IPS-15b (cell line): Measurements from ENCODE around the gene EDAR.

Experiments
- H3K27me3 ChIP-seq: one replicate; pipeline ENCODE4 v1.6.1; 2013; ENCODE audit warnings: low read length; ENCODE audit not compliant: control insufficient read depth, insufficient read depth
- H3K36me3 ChIP-seq: one replicate; pipeline ENCODE4 v1.6.1; 2013; ENCODE audit warnings: low read length; ENCODE audit not compliant: control insufficient read depth, insufficient read depth
- H3K4me1 ChIP-seq: one replicate; pipeline ENCODE4 v1.6.1; 2013; ENCODE audit warnings: mild to moderate bottlenecking, low read length; ENCODE audit not compliant: control insufficient read depth, insufficient read depth
- H3K4me3 ChIP-seq: one replicate; pipeline ENCODE4 v1.5.1; 2013; ENCODE audit warnings: low read depth, low read length
- H3K9ac ChIP-seq: one replicate; pipeline ENCODE4 v1.6.1; 2013; ENCODE audit warnings: low read depth, mild to moderate bottlenecking, low read length
- H3K9me3 ChIP-seq: one replicate; pipeline ENCODE4 v1.6.1; 2013; ENCODE audit warnings: mild to moderate bottlenecking, low read length; ENCODE audit not compliant: control insufficient read depth, insufficient read depth

The EDAR gene

GRCh38 chr2:108944601-108945331, 44.3 kb downstream of the EDAR start:
- Histone ChIP-seq H3K4me3 (no peak overlapping the region), H3K9me3 (peaks cover 5% of the 10 kb centered on the region), H3K27me3 (no peaks in the 10 kb centered on the region), H3K9ac (no peak overlapping the region), H3K4me1 (no peaks in the 10 kb centered on the region), H3K36me3 (no peaks in the 10 kb centered on the region)

DNA sequence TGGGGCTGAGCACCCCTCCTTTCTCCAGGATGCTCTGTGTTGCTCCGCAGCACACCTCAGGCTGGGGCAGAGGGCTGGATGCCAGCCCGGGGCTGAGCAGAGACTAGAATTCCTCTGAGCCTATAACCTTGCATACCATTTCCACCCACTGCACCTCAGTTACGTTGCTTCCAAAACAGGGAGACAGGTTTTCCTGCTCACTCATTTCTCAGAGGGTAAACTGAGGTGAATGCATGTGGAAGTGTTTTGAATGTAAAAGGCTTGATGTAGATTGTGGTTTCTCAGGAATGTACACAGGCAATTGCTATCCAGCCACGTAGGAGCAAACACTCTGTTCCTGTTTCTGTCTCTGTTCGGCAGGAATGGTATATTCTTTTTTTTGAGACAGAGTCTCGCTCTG, 45.3 kb downstream of the EDAR start:
- no peaks in the 10 kb centered on the region for H3K4me1 ChIP-seq
- H3K4me3 ChIP-seq: no peak overlapping the region
- H3K9ac ChIP-seq: no peak overlapping the region
- peaks cover 5% of the 10 kb centered on the region for H3K9me3 ChIP-seq
- H3K36me3 ChIP-seq: no peaks in the 10 kb centered on the region
- no peaks in the 10 kb centered on the region for H3K27me3 ChIP-seq

DNA sequence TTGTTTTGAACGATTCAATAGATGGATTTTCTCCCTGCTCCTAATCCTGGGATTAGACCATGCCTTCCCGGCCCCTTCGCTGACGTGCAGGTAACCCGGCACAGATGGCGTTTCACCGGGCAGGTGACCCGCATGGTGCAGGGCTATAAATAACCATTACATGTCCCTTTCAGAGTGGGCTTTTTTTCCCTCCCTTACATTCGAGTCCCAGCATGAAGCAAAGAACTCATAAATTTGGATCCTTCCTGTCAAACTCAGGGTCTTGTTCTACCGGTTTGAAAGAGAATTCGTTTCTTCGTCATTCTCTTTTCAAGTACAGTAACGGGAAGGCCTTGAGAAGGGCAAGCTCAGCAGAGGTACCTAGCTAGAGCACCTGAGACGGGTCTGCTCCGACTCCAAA, 46.1 kb downstream of the EDAR start:
- H3K9me3 ChIP-seq: peaks cover 5% of the 10 kb centered on the region
- H3K27me3 ChIP-seq: no peaks in the 10 kb centered on the region
- H3K4me3 ChIP-seq: no peak overlapping the region

DNA sequence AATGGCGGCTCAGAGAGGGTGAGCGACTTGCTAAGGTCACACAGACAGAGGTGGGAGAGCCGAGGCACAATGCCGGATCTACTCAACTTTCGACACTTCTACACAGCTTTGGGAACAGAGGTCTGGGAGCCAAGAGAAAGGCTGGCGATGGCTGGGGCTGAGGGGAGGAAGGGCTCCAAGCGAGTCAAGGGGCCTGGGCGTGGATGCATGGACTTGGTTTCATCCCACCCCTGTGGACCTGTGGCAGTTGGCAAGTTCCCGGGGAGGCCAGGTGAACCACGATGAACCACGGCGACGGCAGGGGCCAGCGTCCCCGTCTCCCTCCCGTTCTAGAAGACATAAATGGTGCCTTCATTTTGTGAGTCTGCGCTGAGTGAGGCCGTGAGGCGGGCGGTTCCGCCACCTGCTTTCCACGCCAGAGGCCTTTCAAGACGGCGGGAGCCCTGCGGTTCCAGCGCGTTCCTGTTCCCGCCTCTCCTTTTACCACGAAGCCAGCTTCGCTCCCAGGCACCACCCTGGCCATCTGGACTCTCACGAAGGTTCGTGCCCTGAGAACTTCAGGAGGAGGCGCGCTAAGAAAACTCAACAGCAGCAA, 46.7 kb downstream of the EDAR start:
- Histone ChIP-seq H3K36me3 (no peaks in the 10 kb centered on the region), H3K9me3 (no peaks in the 10 kb centered on the region), H3K9ac (no peak overlapping the region), H3K4me3 (no peak overlapping the region), H3K4me1 (no peaks in the 10 kb centered on the region), H3K27me3 (no peaks in the 10 kb centered on the region)

More for the DNA sequence above, 46.1 kb downstream of the EDAR start:
- H3K4me1 ChIP-seq: no peaks in the 10 kb centered on the region
- no peaks in the 10 kb centered on the region for H3K36me3 ChIP-seq
- H3K9ac ChIP-seq: no peak overlapping the region

- no peaks in the 10 kb centered on the region for H3K9me3 ChIP-seq
- H3K4me1 ChIP-seq: no peaks in the 10 kb centered on the region
- H3K4me3 ChIP-seq: no peak overlapping the region
- no peaks in the 10 kb centered on the region for H3K27me3 ChIP-seq
- H3K9ac ChIP-seq: no peak overlapping the region
- H3K36me3 ChIP-seq: no peaks in the 10 kb centered on the region
Observed at GRCh38 chr2:108941767-108942166, 47.3 kb downstream of the EDAR start.

DNA sequence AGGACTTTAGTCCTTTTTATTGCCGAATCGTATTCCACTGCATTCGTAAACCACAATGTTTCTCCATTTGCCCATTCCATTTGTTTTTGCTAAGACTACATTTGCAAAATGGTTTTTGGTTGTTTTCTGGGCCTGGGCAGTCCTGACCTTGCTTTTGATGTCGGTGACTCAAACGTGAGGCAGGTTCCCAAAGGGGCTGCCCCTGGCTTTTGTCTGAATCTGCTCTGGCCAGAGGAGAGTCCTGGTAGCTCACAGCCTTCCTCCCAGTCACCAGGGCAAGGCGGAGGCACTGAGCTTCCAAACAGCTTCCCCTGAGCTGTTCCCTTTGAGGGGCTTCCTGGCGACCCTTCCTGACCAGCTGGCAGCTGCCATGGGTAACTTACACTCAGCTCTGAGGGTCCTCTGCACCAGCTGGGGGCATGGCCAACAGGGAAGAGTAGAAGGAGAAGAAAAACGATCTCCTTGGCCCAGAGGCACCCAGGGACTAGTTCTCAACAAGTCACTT, 47.8 kb downstream of the EDAR start:
- Histone ChIP-seq H3K9me3 (no peaks in the 10 kb centered on the region), H3K4me1 (no peaks in the 10 kb centered on the region), H3K27me3 (no peaks in the 10 kb centered on the region), H3K4me3 (no peak overlapping the region), H3K9ac (no peak overlapping the region), H3K36me3 (no peaks in the 10 kb centered on the region)

GRCh38 chr2:108940156-108940555, 48.9 kb downstream of the EDAR start:
- H3K9ac ChIP-seq: no peak overlapping the region
- no peaks in the 10 kb centered on the region for H3K27me3 ChIP-seq
- no peaks in the 10 kb centered on the region for H3K36me3 ChIP-seq

DNA sequence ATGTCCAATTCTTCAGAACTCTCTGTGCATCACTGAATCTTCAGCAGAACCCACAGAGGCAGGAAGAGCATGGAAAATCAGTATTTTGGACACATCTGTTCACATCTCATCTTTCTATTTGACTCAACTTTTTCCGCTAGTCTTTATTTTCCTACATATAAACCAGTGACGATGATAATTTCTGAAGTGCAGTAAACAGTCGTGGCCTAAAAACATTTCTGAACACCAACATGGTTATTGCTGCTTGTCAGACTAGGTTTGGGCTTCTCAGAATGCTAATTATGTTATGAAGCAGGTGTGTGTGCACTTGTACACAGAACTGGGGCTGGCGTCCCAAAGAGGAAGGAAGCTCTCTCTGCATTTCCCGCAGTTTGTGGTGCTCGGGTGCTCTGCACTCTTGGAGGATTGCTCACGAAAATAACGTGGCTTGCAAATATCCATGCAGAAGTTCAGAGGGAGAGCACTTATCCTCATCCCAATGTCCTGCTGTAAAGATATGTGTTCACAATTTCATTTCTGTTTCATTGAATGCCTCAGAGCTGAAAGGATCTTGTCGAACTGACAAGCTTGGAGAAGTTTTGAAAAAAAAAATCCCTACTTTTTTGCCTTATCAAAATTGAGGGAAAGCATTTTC, 50.8 kb downstream of the EDAR start:
- Histone ChIP-seq H3K9ac (no peak overlapping the region), H3K4me3 (no peak overlapping the region), H3K4me1 (peaks cover 11% of the 10 kb centered on the region), H3K9me3 (no peaks in the 10 kb centered on the region), H3K27me3 (no peaks in the 10 kb centered on the region), H3K36me3 (no peaks in the 10 kb centered on the region)

More at GRCh38 chr2:108940156-108940555, 48.9 kb downstream of the EDAR start:
- no peaks in the 10 kb centered on the region for H3K9me3 ChIP-seq
- peaks cover 5% of the 10 kb centered on the region for H3K4me1 ChIP-seq
- H3K4me3 ChIP-seq: no peak overlapping the region

DNA sequence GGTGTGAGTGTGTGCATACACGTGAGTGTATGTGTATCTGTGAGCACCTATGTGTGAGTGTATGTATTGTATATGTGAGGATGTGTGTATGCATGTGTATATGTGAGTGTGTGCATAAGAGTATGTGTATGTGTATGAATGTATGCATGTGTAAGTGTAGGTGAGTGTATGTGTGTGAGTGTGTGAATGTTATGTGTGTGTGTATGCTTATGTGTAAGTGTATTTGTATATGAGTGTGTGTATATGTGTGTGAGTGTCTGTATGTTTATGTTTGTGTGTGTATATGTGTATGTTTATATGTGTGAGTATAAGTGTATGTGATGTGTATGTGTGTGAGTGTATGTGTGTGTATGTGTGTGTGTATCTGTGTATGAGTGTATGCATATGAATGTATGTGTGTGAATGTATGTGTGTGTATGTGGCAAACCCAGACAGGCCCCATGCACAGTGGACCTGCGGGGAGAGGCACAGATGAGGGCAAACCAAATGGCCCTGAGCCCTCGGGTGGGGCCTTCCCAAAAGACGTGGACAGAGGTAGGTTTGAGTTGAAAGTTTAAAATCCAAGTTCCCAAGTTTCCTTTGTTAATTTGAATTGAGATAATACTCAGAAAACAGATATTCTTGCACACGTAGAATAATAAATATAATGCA, 51.5 kb downstream of the EDAR start:
- H3K27me3 ChIP-seq: no peaks in the 10 kb centered on the region
- peaks cover 11% of the 10 kb centered on the region for H3K4me1 ChIP-seq
- no peaks in the 10 kb centered on the region for H3K9me3 ChIP-seq
- H3K36me3 ChIP-seq: no peaks in the 10 kb centered on the region
- H3K9ac ChIP-seq: no peak overlapping the region
- H3K4me3 ChIP-seq: no peak overlapping the region

GRCh38 chr2:108936866-108937265, 52.2 kb downstream of the EDAR start:
- no peaks in the 10 kb centered on the region for H3K27me3 ChIP-seq

DNA sequence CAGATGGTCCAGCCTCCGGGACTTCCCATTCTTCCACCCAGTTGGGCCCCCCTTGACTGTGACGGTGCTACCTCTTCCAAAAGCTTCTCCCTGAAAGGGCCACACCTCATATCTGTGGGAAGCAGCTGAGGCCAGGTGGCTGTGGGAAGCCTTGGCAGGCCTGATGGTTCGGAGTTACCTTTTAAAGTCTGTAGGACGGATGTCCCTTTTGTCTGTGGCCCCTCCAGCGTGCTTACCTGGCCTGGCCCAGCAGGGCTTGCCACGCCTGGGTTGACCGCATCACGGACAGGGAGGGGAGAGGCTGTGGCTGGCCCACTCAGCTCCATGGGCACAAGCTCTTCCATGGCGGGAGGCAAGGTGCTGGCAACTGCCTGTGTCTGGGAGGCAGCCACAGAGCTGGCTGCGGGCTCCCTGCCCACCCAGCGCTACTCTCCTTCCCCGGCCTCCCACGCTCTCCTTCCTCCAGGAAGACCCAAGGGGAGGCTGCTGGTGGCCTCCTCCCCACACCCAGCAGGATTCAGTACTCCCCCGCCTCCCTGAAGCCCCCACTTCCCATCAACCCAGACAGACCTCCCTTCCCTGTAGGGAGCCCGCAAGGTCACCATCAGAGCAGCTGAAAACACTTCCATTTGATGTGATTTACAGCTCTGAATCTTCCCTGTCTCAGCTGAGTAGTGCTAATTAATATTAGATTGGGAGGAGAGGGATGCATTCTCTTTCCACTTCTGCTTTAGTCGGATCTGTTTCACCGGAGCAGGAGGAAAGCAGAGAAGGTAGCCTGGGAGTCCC, 52.8 kb downstream of the EDAR start:
- no peaks in the 10 kb centered on the region for H3K9me3 ChIP-seq
- no peak overlapping the region for H3K9ac ChIP-seq
- H3K36me3 ChIP-seq: no peaks in the 10 kb centered on the region
- H3K27me3 ChIP-seq: no peaks in the 10 kb centered on the region
- peaks cover 11% of the 10 kb centered on the region for H3K4me1 ChIP-seq
- H3K4me3 ChIP-seq: no peak overlapping the region

More at GRCh38 chr2:108936866-108937265, 52.2 kb downstream of the EDAR start:
- no peak overlapping the region for H3K9ac ChIP-seq
- no peaks in the 10 kb centered on the region for H3K9me3 ChIP-seq
- no peaks in the 10 kb centered on the region for H3K36me3 ChIP-seq
- H3K4me3 ChIP-seq: no peak overlapping the region
- H3K4me1 ChIP-seq: peaks cover 11% of the 10 kb centered on the region
